HG02588 (cell line): ENCODE results near the gene PON3.
"Not testable (repeated sequence)": the region's sequence is repeated elsewhere in the genome, so short reads cannot be mapped to it uniquely, and the experiment has no call there.

ENCODE experiments used
- ATAC-seq: cut with Tn5 transposase; IDR thresholded peaks from one replicate; pipeline ENCODE4 v1.9.1; 2021; ENCODE audit warnings: mild to moderate bottlenecking, moderate library complexity; ENCODE audit not compliant: unreplicated experiment

Gene PON3

GRCh38 chr7:95412075-95412474, 15.9 kb upstream of the PON3 start:
- no peak for ATAC-seq

DNA sequence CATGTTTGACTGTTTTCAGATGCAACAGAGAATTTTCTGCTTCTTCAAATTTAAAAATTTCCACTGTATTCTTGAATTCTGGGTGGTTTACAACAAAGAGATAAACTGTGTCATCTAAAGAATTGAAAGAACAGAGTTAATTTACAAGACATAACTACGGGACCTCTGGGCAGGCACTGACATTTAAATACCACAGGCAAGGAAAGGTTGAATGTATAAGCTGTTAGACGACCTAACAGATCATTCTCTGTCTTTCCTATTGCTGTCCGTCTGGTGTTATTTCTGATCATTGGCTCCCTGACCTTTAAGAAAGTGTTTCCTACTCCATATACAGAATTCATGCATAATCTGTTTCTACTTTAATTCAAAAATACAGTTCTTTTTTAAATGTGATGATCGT, 15.5 kb upstream of the PON3 start:
- no peak for ATAC-seq

DNA sequence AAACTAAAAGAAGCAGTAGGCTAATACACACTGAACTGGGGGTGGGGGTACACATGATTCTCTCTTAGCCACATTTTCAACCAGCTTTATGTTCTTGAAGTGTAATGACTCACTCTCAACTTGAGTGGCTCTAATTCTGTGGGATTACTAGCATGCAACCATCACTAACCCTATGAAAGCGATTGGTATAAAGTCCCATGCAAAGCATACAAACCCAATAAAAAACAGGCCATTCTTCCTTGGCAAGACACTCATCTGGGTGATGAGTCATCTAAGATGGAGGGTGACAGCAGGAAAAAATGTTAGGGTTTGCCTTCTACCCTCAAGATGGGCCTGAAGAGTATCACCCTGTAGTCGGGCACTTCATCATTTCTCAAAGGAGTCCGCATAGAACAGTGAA, 14.9 kb upstream of the PON3 start:
- no peak for ATAC-seq

DNA sequence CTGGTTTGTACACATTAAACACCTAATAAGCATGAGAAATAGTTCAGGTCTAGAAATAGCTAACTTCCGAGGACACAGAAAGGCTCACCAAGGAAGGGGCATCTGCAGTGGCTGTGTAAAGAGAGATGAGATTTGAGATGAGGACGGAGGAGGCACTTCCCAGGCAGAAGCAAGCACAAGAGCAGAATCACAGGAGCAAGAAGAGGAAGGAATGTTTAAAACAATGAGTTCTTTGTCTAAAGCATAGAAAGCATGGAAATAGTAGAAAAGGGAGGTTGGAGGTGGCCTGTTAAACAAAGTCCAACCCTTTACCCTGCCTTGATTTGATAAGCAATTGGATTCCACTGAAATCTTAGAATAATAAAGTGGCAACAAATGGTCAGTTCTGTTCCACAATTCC, 11.6 kb upstream of the PON3 start:
- ATAC-seq = no peak

- no peak for ATAC-seq
Measured at GRCh38 chr7:95405800-95406199, 9.6 kb upstream of the PON3 start.

- no peak for ATAC-seq
Measured at GRCh38 chr7:95405208-95405607, 9.0 kb upstream of the PON3 start.

DNA sequence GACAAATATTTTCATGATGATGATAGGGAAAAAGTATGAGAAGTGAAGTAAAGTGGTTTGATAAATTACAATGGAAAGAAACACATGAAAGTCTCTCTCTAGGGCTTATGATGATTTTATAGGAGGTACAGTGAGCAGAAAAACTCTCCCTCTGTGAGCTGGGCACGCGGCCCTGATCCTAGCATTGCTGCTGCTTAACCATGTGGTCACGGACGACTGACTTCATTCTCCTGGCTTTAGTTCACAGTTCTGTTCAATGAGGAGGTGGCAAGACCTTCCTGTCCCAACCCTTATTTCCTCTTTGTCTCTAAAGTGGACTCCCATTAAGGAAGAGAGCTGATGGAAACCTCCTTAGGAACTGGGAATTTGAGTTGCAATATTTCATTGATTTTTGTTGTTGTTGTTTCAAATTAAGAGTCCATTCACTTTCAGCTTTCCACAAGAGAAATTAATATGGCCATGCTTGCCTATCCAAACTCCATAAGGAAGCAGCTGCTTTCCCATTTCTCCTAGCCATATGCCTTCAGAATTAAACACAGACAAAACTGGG, 8.2 kb upstream of the PON3 start:
- ATAC-seq = no peak

DNA sequence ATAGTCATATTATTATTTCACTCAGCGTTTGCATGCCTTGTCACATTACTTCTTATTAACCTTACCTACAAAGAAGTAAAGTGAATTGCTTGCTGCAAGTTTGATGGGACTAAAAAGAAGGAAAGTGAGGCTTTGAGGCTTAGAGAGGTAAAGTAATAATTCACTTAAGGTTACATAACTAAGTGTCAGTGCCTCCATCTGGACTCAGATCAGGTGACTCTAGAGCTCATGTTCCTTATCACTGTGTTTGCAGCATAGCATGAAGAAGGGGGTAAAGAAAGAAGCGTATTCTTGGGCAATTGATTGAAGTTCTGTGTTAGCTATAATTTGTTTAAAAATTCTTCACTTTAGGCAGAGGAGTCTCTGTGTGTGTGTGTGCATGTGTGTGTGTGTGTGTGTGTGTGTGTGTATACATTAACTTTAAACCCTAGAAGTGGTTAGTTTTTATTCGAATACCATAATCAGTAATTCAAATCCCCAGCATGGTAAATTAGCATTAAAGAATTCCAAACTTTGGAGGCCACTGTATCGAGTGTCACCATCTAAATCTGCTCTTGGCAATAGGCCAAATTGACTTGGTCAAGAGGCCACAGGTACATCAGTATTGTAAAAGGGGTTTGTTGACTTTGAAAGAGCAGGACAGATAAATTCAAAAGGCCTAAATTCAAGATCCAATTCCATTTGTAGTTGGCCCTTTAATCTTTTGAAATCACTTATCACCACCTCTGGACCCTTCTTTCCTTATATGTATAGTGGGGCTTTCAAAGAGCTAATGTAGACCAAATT, 2.2 kb upstream of the PON3 start:
- ATAC-seq = no peak

DNA sequence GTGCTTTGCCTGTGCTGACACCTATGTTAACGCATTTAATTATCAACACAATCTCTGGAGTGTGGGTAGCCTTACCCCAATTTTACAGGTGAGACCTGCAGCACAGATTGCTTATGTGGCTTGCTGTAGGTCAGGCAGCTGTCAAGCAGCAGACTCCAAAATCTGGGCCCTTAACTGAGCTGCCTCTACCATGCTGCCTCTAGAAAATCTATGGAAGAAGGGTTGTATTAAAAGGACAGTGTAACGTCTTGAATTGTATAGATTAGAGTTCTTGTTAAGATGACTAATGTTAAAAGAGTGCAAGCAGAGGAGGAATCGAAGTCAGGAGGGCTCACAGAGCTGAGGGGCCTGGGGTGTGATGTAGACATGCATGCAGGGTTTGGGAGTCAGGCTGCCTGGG, 1.2 kb upstream of the PON3 start:
- no peak for ATAC-seq

GRCh38 chr7:95395755-95396135, 430 bp downstream of the PON3 start:
- ATAC-seq = no peak

DNA sequence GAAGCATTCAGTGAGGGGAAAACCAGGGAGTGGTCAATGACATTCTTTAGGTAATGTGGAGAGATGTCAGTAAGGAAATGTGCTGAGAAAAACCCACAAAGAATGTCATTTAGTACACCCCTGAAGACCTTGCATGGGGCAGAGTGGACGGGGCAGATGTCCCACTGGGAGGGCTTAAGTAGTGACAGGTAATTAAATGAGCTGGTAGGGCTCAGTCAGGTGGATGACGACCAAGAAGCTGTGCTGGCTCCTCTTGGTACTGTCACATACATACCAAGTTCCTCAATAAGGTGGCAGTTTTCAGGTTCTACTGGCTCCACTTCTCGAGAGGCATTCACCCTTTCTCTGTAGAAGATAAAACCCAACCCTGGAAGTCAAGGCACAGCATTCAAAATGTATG, 1.8 kb downstream of the PON3 start:
- no peak for ATAC-seq

- no peak for ATAC-seq
Measured at GRCh38 chr7:95391761-95392160, 4.4 kb downstream of the PON3 start.

GRCh38 chr7:95389516-95389915, 6.7 kb downstream of the PON3 start:
- no peak for ATAC-seq

- not testable (repeated sequence) for ATAC-seq
Measured at GRCh38 chr7:95379457-95379856, 16.7 kb downstream of the PON3 start.

GRCh38 chr7:95376632-95377400, 19.4 kb downstream of the PON3 start:
- no peak for ATAC-seq

GRCh38 chr7:95375591-95376257, 20.5 kb downstream of the PON3 start:
- no peak for ATAC-seq

- ATAC-seq = no peak
Measured at GRCh38 chr7:95373323-95373722, 22.9 kb downstream of the PON3 start.

DNA sequence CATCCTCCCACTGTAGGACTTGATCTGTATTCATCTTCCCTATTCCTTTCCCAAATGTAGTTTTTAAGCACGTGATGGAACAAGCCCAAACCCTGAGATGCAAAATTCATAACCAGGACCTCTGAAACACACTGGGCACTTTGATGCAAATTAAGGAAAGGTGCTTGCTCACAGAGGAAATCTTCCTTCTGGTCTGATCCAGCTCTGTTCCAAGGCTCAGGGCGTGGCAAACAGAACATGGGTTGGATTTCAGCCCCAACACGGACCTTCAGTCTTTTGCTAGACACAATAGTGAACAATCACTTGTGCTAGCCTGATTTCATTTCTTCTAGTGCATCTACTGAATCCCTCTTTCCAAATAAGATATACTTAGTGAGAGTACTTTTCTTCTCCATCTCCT, 27.9 kb downstream of the PON3 start:
- ATAC-seq = no peak

DNA sequence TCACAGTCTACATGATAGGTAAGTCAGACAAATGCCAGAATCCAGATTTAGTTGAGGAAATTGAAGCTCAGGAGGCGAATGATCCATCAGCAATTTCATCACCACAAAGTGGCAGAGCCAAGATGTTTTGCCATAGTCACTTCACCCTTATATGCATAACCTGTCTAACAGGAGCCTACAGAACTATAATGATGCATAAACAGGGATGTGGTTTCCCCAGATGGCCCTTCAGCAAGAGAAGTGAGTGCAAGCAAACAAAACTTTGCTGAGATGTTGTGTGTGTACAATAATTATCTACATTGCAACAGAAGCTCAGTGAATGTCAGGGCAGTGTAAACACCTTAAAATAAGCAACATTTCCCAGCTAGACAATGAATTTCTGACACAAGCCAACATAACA, 28.6 kb downstream of the PON3 start:
- ATAC-seq = no peak

DNA sequence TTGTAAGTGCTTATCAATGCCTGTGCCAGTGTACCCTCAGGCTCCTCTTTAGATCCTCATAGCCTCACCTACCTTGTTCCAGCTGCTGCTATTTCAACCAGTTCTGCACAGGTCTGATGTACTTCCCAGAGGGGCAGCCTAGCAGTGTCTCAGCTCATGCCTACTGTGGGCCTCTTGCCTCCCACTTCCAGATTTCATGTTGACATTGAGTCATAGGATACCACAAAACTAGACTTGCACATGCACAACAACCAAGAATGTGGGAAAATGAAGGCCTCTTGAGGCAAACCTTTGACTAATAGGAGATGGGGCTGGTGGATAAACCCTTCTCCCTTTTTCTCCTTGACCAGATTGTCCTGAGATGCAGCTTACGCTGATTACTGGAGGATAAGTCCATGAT, 31.0 kb downstream of the PON3 start:
- no peak for ATAC-seq

DNA sequence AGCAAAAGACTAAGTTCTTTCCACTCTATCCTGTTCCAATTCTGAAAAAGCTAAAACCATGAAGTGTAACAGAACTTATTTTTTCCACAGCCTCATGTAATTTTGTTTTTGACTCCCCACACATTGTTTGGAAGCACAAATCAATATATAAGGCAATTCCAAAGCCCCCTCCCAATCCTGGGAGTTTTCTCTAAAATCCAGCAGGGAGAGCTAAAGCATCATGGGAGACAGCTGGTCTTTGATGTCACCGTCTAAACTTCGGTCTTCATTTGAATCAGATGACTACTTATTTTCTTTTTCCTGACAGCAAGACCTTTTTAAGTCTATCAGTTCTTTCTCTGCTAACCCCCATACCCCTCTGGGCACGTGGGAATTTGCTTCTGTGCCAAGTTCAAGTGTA, 38.6 kb downstream of the PON3 start:
- ATAC-seq = no peak
